Activated B cell treated with CpG ODN at 0.5 μM for 24 hours (primary cell): ENCODE results near the gene NIPBL. TPM values are rescaled to one million over a fixed set of nuclear protein-coding genes. Genes with fewer than 3 reads are reported as not detected.

Experiments used
- ATAC-seq: fragments of 200-7000 bp; cut with Tn5 transposase; one replicate; pipeline ENCODE4 v1.10.0; 2021; ENCODE audit warnings: low read depth, mild to moderate bottlenecking, moderate library complexity
- CTCF ChIA-PET: fragments of 350-600 bp; sonication (Branson Sonifier 250); formaldehyde crosslinking; loops from one replicate; lab custom pipeline; 2021; ENCODE audit warnings: antibody characterized with exemption; lab: Charles Lee
- POLR2A ChIA-PET: fragments of 350-600 bp; sonication (Branson Sonifier 250); formaldehyde crosslinking; loops from one replicate; lab custom pipeline; 2021; ENCODE audit warnings: antibody characterized with exemption; lab: Charles Lee
- DNase-seq: peaks from one replicate; pipeline ENCODE4 v3.0.0; 2022
- H3K27ac Mint-ChIP-seq: one replicate; pipeline ENCODE4 v1.8.0; 2020; ENCODE audit warnings: mixed read lengths
- H3K27me3 Mint-ChIP-seq: one replicate; pipeline ENCODE4 v1.8.0; 2021; ENCODE audit warnings: mixed read lengths
- H3K36me3 Mint-ChIP-seq: one replicate; pipeline ENCODE4 v1.8.0; 2021; ENCODE audit warnings: low read depth, mixed read lengths
- H3K4me1 Mint-ChIP-seq: one replicate; pipeline ENCODE4 v1.8.0; 2021; ENCODE audit warnings: mixed read lengths
- H3K4me3 Mint-ChIP-seq: one replicate; pipeline ENCODE4 v1.8.0; 2020; ENCODE audit warnings: mild to moderate bottlenecking, mixed read lengths
- H3K9me3 Mint-ChIP-seq: one replicate; pipeline ENCODE4 v1.8.0; 2020; ENCODE audit warnings: mixed read lengths
- CTCF ChIP-seq: fragments of 200-600 bp; IDR thresholded peaks from one replicate; pipeline ENCODE4 v1.8.0; 2022; ENCODE audit warnings: antibody characterized with exemption, mild to moderate bottlenecking
- intact Hi-C: fragments of 100-400 bp; cut with micrococcal nuclease; formaldehyde crosslinking; loops from one replicate; pipeline ENCODE4 v1.15.1; 2024
- total RNA-seq: library from RNA; stranded (reverse); gene quantifications from 2 replicates; pipeline ENCODE4 v1.2.3, GENCODE V29; 2022

NIPBL gene
- total RNA-seq, 1 donor from 2014 or later, result 82.5 TPM

GRCh38 chr5:36945687-36946086 is 69.1 kb downstream of the NIPBL start:
- ChIA-PET CTCF (interaction anchor here (0.7 to 1.4 kb wide), 4 partner anchors 11 to 75 kb away, joined by 3 to 4 read pairs (median 4); no protein-coding TSS in a partner anchor), POLR2A (interaction anchor here (2.3 kb wide), 1 partner anchor 69 kb away, joined by 12 read pairs; the partner anchor contains the start of gene NIPBL)
- Mint-ChIP-seq H3K9me3 (no peaks in the 10 kb centered on the region), H3K4me3 (no peak overlapping the region), H3K4me1 (peaks cover 45% of the 10 kb centered on the region), H3K27ac (no peak overlapping the region), H3K36me3 (no peaks in the 10 kb centered on the region), H3K27me3 (no peaks in the 10 kb centered on the region)
- ATAC-seq, result no peak
- TF ChIP-seq CTCF, result no peak
- intact Hi-C loops, result loop anchor here (2.0 to 10.0 kb wide), 4 partner anchors 15 to 551 kb away; no protein-coding TSS in a partner anchor
- no peak for DNase-seq

- TF ChIP-seq CTCF, result no peak
- Mint-ChIP-seq H3K9me3 (no peaks in the 10 kb centered on the region), H3K36me3 (no peaks in the 10 kb centered on the region), H3K4me1 (peaks cover 47% of the 10 kb centered on the region), H3K27ac (no peak overlapping the region), H3K27me3 (no peaks in the 10 kb centered on the region), H3K4me3 (no peak overlapping the region)
- ChIA-PET POLR2A (interaction anchor here (2.3 kb wide), 1 partner anchor 69 kb away, joined by 12 read pairs; the partner anchor contains the start of gene NIPBL), CTCF (interaction anchor here (1.2 to 1.4 kb wide), 5 partner anchors 17 to 250 kb away, joined by 3 to 4 read pairs (median 3); no protein-coding TSS in a partner anchor)
- no peak for DNase-seq
- intact Hi-C loops, result loop anchor here (2.0 to 10.0 kb wide), 2 partner anchors 15 to 551 kb away; no protein-coding TSS in a partner anchor
- no peak for ATAC-seq
Measured at GRCh38 chr5:36946101-36946500, 69.5 kb downstream of the NIPBL start.

- Mint-ChIP-seq H3K9me3 (no peaks in the 10 kb centered on the region), H3K27ac (no peak overlapping the region), H3K4me3 (no peak overlapping the region), H3K4me1 (peaks cover 58% of the 10 kb centered on the region), H3K27me3 (no peaks in the 10 kb centered on the region), H3K36me3 (no peaks in the 10 kb centered on the region)
- DNase-seq (no peak), ATAC-seq (no peak)
- ChIA-PET POLR2A (no interaction called here), CTCF (interaction anchor here (1.6 kb wide), 1 partner anchor 13 kb away, joined by 3 read pairs; no protein-coding TSS in a partner anchor)
- intact Hi-C loops, result loop anchor here (10.0 kb wide), 1 partner anchor 553 kb away; no protein-coding TSS in a partner anchor
- TF ChIP-seq CTCF, result no peak
Measured at GRCh38 chr5:36948041-36948440, 71.5 kb downstream of the NIPBL start.

GRCh38 chr5:36948650-36949049 is 72.1 kb downstream of the NIPBL start:
- Mint-ChIP-seq H3K9me3 (no peaks in the 10 kb centered on the region), H3K27me3 (no peaks in the 10 kb centered on the region), H3K4me1 (peaks cover 64% of the 10 kb centered on the region), H3K4me3 (no peak overlapping the region), H3K27ac (no peak overlapping the region), H3K36me3 (no peaks in the 10 kb centered on the region)
- ATAC-seq (no peak), DNase-seq (no peak)
- intact Hi-C loops, result loop anchor here (10.0 kb wide), 1 partner anchor 554 kb away; no protein-coding TSS in a partner anchor
- POLR2A ChIA-PET, result no interaction called here
- TF ChIP-seq CTCF, result no peak
- CTCF ChIA-PET, result interaction anchor here (1.6 kb wide), 1 partner anchor 14 kb away, joined by 3 read pairs; no protein-coding TSS in a partner anchor

GRCh38 chr5:36949593-36949992 is 73.0 kb downstream of the NIPBL start:
- H3K27ac Mint-ChIP-seq, result no peak overlapping the region
- H3K27me3 Mint-ChIP-seq, result no peaks in the 10 kb centered on the region
- H3K9me3 Mint-ChIP-seq, result no peaks in the 10 kb centered on the region
- peaks cover 3% of the 10 kb centered on the region for H3K36me3 Mint-ChIP-seq
- POLR2A ChIA-PET, result no interaction called here
- ATAC-seq (no peak), DNase-seq (no peak)
- no peak for TF ChIP-seq CTCF
- CTCF ChIA-PET, result no interaction called here
- H3K4me3 Mint-ChIP-seq, result no peak overlapping the region
- H3K4me1 Mint-ChIP-seq, result peaks cover 64% of the 10 kb centered on the region
- intact Hi-C loops, result loop anchor here (10.0 kb wide), 1 partner anchor 555 kb away; no protein-coding TSS in a partner anchor
